Measurements from ENCODE around the gene CPAMD8. TPM values are rescaled to one million over a fixed set of nuclear protein-coding genes. Genes with fewer than 3 reads are reported as not detected.

Gene CPAMD8
- total and polyA plus RNA-seq, 12 donors, result 3.1 to 33.7 (median 9.2) TPM

GRCh38 chr19:16936901-16937300 lies 89.7 kb downstream of the CPAMD8 start:
- WGBS, 4 donors, result 57 to 82% (median 71%) methylated on average over 2 of the region's 2 CpGs
- Histone ChIP-seq H3K9me3 (replicated peaks in 1 of 3) (peaks cover 0 to 5% (median 0%) of the 10 kb centered on the region in 3 donors), H3K4me1 (replicated peaks in 1 of 2) (no peaks in the 10 kb centered on the region), H3K36me3 (replicated peaks in 1 of 2) (no peaks in the 10 kb centered on the region), H3K27me3 (no peaks in the 10 kb centered on the region), H3K27ac (no peak overlapping the region), H3K4me3 (no peak overlapping the region)
- intact Hi-C loops (cut with DNase I), result no loop called here
- TF ChIP-seq, protein P1, sequence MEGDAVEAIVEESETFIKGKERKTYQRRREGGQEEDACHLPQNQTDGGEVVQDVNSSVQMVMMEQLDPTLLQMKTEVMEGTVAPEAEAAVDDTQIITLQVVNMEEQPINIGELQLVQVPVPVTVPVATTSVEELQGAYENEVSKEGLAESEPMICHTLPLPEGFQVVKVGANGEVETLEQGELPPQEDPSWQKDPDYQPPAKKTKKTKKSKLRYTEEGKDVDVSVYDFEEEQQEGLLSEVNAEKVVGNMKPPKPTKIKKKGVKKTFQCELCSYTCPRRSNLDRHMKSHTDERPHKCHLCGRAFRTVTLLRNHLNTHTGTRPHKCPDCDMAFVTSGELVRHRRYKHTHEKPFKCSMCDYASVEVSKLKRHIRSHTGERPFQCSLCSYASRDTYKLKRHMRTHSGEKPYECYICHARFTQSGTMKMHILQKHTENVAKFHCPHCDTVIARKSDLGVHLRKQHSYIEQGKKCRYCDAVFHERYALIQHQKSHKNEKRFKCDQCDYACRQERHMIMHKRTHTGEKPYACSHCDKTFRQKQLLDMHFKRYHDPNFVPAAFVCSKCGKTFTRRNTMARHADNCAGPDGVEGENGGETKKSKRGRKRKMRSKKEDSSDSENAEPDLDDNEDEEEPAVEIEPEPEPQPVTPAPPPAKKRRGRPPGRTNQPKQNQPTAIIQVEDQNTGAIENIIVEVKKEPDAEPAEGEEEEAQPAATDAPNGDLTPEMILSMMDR (IDR thresholded peaks at IDR 0.05), result no peak
- TF ChIP-seq POLR2A (IDR thresholded peaks at IDR 0.05), result no peak
- DNase-seq, result no peak

DNA sequence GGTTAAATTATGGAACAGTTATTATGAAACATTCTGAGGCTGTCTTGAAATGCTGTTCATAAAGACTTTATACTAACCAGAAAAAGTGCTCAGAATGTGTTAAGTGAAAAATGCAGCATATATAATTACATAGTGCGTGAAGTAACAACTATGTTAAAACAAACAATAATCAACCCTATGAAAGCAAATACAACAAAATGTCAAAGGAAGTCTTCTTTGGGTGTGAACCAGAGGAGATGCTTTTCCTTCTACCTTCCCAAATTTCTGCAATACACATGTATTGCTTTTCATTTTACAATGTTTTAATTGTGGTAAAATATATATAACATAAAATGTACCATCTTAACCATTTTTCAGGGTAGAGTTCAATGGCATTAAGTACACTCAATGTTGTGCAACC lies 92.1 kb downstream of the CPAMD8 start:
- no peaks in the 10 kb centered on the region for H3K27me3 ChIP-seq
- peaks cover 0 to 5% (median 0%) of the 10 kb centered on the region in 3 donors for H3K9me3 ChIP-seq (replicated peaks in 1 of 3)
- TF ChIP-seq, protein P1 (IDR thresholded peaks at IDR 0.05), result no peak
- TF ChIP-seq POLR2A (IDR thresholded peaks at IDR 0.05), result no peak
- H3K27ac ChIP-seq, result no peak overlapping the region
- no peak overlapping the region for H3K4me3 ChIP-seq
- no peaks in the 10 kb centered on the region for H3K36me3 ChIP-seq (replicated peaks in 1 of 2)
- DNase-seq, result no peak
- intact Hi-C loops (cut with DNase I), result no loop called here
- H3K4me1 ChIP-seq (replicated peaks in 1 of 2), result no peaks in the 10 kb centered on the region
- 78 to 89% (median 83%) methylated on average over 1 of the region's 1 CpG for WGBS, 4 donors

DNA sequence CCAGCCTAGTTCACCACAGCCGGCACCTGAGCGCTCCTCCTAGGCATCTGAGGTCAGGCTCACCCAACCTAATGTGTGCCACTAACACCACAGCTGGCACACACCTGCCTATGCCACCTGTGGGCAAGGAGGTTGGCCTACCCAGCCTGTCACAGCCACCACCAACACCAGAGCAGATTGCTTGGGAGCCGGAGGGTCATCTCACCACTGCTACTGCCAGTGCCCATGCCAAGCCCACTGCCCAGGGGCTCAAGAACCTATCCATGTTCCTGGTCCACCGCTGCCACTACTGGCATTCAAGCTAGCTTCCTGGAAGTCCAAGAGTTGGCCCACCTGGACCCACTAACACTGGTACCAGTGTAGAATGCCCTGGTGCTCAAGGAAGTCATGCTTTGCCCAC lies 95.3 kb downstream of the CPAMD8 start:
- 67 to 100% (median 93%) methylated on average over 2 to 4 of the region's 4 CpGs for WGBS, 4 donors
- no peaks in the 10 kb centered on the region for H3K36me3 ChIP-seq (replicated peaks in 1 of 2)
- intact Hi-C loops (cut with DNase I), result no loop called here
- H3K4me1 ChIP-seq (replicated peaks in 1 of 2), result no peaks in the 10 kb centered on the region
- no peak for TF ChIP-seq POLR2A (IDR thresholded peaks at IDR 0.05)
- TF ChIP-seq, protein P1 (IDR thresholded peaks at IDR 0.05), result no peak
- no peak overlapping the region for H3K4me3 ChIP-seq
- H3K9me3 ChIP-seq (replicated peaks in 1 of 3), result peaks cover 0 to 5% (median 0%) of the 10 kb centered on the region in 3 donors
- no peak for DNase-seq
- no peak overlapping the region for H3K27ac ChIP-seq
- H3K27me3 ChIP-seq, result no peaks in the 10 kb centered on the region

DNA sequence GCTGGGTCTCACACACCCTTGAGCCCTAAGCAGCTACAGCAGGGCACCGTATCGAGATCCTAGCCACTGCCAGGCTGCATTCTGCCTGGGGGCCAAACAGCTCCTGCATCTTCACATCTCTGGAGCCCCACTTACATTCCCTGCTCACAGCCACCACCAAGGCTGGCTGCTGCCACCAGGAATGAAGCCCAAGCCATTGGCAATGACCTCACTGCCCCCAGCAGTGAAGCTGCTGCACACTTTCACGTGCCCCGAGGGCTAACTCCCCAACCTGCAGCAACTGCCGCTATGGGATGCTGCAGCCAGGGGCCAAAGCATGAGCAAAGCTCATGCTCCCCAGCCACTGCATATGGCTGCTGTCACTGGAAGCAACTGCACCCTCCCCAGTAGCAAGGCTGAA lies 95.9 kb downstream of the CPAMD8 start:
- TF ChIP-seq, protein P1 (IDR thresholded peaks at IDR 0.05), result no peak
- no peak for TF ChIP-seq POLR2A (IDR thresholded peaks at IDR 0.05)
- Histone ChIP-seq H3K9me3 (replicated peaks in 1 of 3) (peaks cover 0 to 5% (median 0%) of the 10 kb centered on the region in 3 donors), H3K36me3 (replicated peaks in 1 of 2) (no peaks in the 10 kb centered on the region), H3K4me1 (replicated peaks in 1 of 2) (no peaks in the 10 kb centered on the region), H3K27ac (no peak overlapping the region), H3K27me3 (no peaks in the 10 kb centered on the region), H3K4me3 (no peak overlapping the region)
- intact Hi-C loops (cut with DNase I), result no loop called here
- DNase-seq, result no peak
- WGBS, 4 donors, result 69 to 92% (median 76%) methylated on average over 2 to 5 of the region's 5 CpGs

Measured in adrenal gland (tissue), 12 donors.